Subcutaneous abdominal adipose tissue (tissue), 5 donors: ENCODE measurements around the gene PLK4.
A peak's percentile ranks its signal among the peaks of the same experiment; 100 is the strongest.

Experiments
- H3K27ac ChIP-seq: one replicate; pipeline ENCODE4 v1.7.0; 2013; ENCODE audit warnings: low read depth, mild to moderate bottlenecking, inconsistent platforms, low read length, moderate library complexity
- H3K27me3 ChIP-seq, 5 donors: one replicate each; pipeline ENCODE4 v1.7.0; 2013; ENCODE audit warnings: low read length in 5 of 5, inconsistent platforms in 1 of 5; ENCODE audit not compliant: control insufficient read depth in 5 of 5, insufficient read depth in 4 of 5
- H3K36me3 ChIP-seq, 5 donors: one replicate each; pipeline ENCODE4 v1.7.0; 2013; ENCODE audit warnings: low read length in 5 of 5; ENCODE audit not compliant: control insufficient read depth in 5 of 5, insufficient read depth in 5 of 5
- H3K4me1 ChIP-seq, 5 donors: one replicate each; pipeline ENCODE4 v1.7.0; 2013; ENCODE audit warnings: low read length in 5 of 5, mild to moderate bottlenecking in 3 of 5, moderate library complexity in 1 of 5; ENCODE audit not compliant: control insufficient read depth in 5 of 5, insufficient read depth in 5 of 5
- H3K4me3 ChIP-seq, 5 donors: one replicate each; pipeline ENCODE4 v1.7.0; 2013; ENCODE audit warnings: low read length in 5 of 5, low read depth in 1 of 5
- H3K9ac ChIP-seq, 5 donors: one replicate each; pipeline ENCODE4 v1.7.0; 2013; ENCODE audit warnings: low read length in 5 of 5, mild to moderate bottlenecking in 4 of 5, moderate library complexity in 3 of 5
- H3K9me3 ChIP-seq, 5 donors: one replicate each; pipeline ENCODE4 v1.7.0; 2013; ENCODE audit warnings: low read length in 5 of 5; ENCODE audit not compliant: control insufficient read depth in 5 of 5
- donor health status: healthy.
- donor health status: healthy.
- donor health status: healthy.
- donor health status: healthy.
- donor health status: healthy.

PLK4 gene

DNA sequence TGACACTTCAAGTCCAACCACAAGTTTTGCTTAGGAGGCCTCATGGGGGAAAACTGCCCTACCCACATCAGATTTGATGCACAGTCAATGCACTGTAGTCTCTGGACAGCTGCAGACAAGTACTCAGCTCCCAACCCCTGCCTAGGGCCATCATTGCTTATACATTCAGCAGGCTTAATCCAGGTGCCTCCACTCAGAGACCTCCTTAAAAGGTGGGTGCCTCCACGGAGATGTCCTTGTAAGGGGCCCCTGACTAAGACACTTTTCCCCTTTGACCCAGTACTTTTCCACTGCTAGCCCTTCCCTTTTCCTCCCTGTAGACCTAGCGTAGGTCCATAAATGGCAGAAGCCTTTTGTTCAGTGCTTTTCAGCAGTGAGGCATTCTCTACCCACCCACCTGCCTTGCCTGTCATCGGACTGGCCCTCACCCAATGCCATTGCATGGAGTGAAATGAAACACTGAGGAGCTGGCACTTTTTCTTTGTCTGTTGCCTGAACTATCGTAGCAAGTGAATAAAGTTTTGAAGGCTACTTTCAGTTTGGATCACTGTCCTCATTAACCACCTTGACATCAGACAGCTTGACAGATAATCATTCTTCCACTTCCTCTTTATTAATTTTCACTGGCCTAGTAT, 23.8 kb upstream of the PLK4 start:
- peaks cover 0 to 7% (median 0%) of the 10 kb centered on the region in 5 donors for H3K9me3 ChIP-seq
- H3K36me3 ChIP-seq: no peaks in the 10 kb centered on the region
- H3K4me3 ChIP-seq: peak overlapping the region in 3 of 5 donors; percentile 7 to 40 (median 39)

DNA sequence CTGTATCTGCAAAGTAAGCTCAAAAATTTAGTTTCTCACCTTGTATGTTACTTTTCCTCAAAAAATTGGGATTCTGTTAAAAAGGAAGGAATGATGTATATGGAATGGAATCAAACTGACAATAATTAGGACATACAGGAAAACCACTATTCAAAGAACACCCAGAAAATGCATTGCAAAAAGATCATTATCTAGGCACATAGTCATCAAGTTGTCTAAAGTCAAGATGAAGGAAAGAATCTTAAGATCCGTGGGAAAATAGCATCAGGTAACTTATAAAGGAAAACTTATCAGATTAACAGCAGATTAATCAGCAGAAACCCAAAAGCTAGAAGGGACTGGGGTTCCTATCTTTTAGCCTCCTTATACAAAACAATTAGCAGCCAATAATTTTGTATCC, 23.1 kb upstream of the PLK4 start:
- Histone ChIP-seq H3K4me3 (no peak overlapping the region), H3K27me3 (no peaks in the 10 kb centered on the region), H3K27ac (no peak overlapping the region), H3K4me1 (peaks cover 0 to 11% (median 5%) of the 10 kb centered on the region in 5 donors), H3K36me3 (no peaks in the 10 kb centered on the region), H3K9ac (no peak overlapping the region), H3K9me3 (peaks cover 0 to 7% (median 0%) of the 10 kb centered on the region in 5 donors)

More for the DNA sequence above, 23.8 kb upstream of the PLK4 start:
- Histone ChIP-seq H3K4me1 (peaks cover 0 to 11% (median 5%) of the 10 kb centered on the region in 5 donors), H3K9ac (no peak overlapping the region), H3K27ac (no peak overlapping the region), H3K27me3 (no peaks in the 10 kb centered on the region)

DNA sequence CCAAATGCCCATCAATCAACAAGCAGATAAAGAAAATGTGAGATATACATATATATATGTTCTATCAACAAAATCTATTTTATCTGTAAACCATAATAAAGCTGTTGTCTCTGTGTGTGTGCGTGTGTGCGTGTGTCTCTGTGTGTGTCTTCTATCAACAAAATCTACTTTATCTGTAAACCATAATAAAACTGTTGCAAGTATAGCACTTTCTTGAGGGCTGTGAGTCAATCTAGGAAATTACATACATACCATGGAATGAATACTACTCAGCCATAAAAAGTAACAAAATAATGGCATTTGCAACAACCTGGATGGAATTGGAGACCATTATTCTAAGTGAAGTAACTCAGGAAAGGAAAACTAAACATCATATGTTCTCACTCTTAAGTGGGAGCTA, 12.5 kb upstream of the PLK4 start:
- Histone ChIP-seq H3K9me3 (no peaks in the 10 kb centered on the region), H3K36me3 (no peaks in the 10 kb centered on the region), H3K27me3 (no peaks in the 10 kb centered on the region), H3K9ac (no peak overlapping the region), H3K27ac (no peak overlapping the region), H3K4me3 (no peak overlapping the region), H3K4me1 (peaks cover 0 to 11% (median 0%) of the 10 kb centered on the region in 5 donors)

DNA sequence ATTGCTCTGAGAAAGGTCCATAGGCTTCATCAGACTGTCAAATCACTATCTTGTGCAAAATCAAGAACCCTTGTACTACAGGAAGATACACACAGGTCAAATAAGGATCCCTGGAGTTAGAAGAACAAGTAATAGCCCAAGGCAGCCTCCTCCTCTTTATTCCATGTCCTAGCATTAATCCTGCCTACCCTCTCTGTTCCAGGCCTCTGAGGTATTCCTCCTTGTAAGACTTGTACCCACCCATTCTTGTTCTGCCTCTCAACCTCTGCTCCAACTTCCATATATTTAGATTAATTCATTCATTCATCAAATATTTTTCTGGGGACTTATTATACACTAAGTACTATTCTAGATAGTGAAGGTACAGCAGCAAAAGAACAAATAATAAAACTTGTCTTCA, 10.4 kb upstream of the PLK4 start:
- no peak overlapping the region for H3K4me3 ChIP-seq
- H3K36me3 ChIP-seq: no peaks in the 10 kb centered on the region
- no peak overlapping the region for H3K27ac ChIP-seq
- H3K9ac ChIP-seq: no peak overlapping the region
- peaks cover 0 to 11% (median 0%) of the 10 kb centered on the region in 5 donors for H3K4me1 ChIP-seq
- H3K9me3 ChIP-seq: no peaks in the 10 kb centered on the region
- H3K27me3 ChIP-seq: no peaks in the 10 kb centered on the region

DNA sequence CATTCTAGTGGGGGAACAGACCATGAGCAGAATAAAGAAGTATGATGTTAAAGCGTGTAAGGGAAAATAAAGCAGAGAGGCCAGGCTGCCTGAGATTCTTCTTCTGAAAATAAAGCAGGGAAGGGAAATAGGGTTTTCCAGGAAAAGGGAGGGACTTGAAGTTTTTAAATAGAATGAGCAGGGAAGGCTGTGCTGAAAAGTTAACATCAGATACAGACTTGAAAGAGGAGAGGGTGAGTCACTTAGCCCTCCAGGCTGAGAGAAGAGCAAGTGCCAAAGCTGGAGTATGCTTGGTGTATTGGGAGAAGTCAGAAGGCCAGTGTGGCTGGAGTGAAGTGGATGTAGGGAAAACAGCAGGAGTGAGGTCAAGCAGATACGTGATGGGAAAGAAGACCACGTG, 10.0 kb upstream of the PLK4 start:
- no peak overlapping the region for H3K4me3 ChIP-seq
- no peaks in the 10 kb centered on the region for H3K36me3 ChIP-seq
- H3K27ac ChIP-seq: no peak overlapping the region
- H3K27me3 ChIP-seq: no peaks in the 10 kb centered on the region
- H3K9ac ChIP-seq: peak overlapping the region in 1 of 5 donors; percentile 1
- peaks cover 0 to 11% (median 0%) of the 10 kb centered on the region in 5 donors for H3K4me1 ChIP-seq
- H3K9me3 ChIP-seq: no peaks in the 10 kb centered on the region

DNA sequence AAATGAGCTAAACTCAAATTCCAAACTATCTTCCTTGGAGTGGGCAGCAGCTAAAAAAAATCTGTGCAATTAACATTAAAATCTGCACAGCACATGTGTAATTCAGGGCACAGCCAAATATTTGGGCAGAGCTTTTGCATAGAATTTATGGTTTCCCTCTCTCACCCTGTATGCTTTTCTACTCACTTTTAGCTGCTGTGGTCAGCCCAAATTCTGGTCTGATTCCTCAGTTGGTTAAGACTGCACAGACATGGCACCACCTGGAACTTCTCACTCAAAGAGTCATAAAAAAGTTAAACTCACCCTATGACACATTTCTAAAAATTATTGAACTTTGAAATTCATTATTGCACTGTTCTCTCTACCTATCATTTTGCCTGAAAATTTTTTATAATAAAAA, 4.9 kb upstream of the PLK4 start:
- no peak overlapping the region for H3K4me3 ChIP-seq
- H3K9ac ChIP-seq: no peak overlapping the region
- H3K27ac ChIP-seq: no peak overlapping the region
- peaks cover 0 to 8% (median 7%) of the 10 kb centered on the region in 5 donors for H3K4me1 ChIP-seq
- no peaks in the 10 kb centered on the region for H3K36me3 ChIP-seq
- no peaks in the 10 kb centered on the region for H3K27me3 ChIP-seq
- H3K9me3 ChIP-seq: no peaks in the 10 kb centered on the region

DNA sequence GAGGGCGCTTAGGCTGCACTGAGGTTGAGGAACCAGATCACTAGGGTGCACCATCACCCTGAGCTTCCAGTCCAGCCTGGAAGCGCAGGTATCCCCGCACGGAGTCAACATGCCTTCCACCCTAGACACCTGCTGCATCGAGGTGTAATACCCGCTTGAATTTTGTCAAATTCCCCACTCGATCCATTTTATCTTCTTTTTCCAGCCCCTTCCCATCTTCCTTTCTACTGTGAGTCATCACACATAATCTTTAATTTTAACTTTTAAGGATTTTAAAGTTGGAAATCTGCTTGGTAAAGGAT, 821 bp downstream of the PLK4 start:
- Histone ChIP-seq H3K4me3 (peak overlapping the region; percentile 67 to 99 (median 96)), H3K27me3 (no peaks in the 10 kb centered on the region), H3K9ac (peak overlapping the region in 4 of 5 donors; percentile 74 to 91 (median 78)), H3K4me1 (peaks cover 3 to 15% (median 13%) of the 10 kb centered on the region in 5 donors), H3K27ac (no peak overlapping the region), H3K36me3 (peaks cover 0 to 5% (median 2%) of the 10 kb centered on the region in 5 donors), H3K9me3 (no peaks in the 10 kb centered on the region)

DNA sequence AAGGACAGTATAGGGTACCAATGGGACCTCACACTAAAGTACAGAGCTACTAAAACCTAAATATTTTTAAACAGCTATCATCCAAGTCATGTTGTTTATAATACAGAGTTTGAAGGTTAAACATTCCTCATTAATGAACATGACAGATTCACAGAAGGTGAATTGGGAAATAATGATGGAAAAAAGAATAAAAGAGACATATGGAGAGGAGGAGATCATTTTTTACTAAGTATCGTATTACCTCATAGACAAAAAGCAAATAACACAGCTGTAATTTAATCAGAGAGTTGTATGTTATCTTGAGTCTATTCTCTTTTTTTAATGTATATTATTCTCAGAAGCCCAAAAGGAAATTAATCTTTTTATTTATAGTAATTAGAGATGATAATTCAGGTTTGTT, 7.9 kb downstream of the PLK4 start:
- no peaks in the 10 kb centered on the region for H3K27me3 ChIP-seq
- H3K9me3 ChIP-seq: no peaks in the 10 kb centered on the region
- H3K27ac ChIP-seq: no peak overlapping the region
- H3K9ac ChIP-seq: no peak overlapping the region
- no peaks in the 10 kb centered on the region for H3K4me1 ChIP-seq
- peaks cover 0 to 9% (median 5%) of the 10 kb centered on the region in 5 donors for H3K36me3 ChIP-seq
- H3K4me3 ChIP-seq: no peak overlapping the region

DNA sequence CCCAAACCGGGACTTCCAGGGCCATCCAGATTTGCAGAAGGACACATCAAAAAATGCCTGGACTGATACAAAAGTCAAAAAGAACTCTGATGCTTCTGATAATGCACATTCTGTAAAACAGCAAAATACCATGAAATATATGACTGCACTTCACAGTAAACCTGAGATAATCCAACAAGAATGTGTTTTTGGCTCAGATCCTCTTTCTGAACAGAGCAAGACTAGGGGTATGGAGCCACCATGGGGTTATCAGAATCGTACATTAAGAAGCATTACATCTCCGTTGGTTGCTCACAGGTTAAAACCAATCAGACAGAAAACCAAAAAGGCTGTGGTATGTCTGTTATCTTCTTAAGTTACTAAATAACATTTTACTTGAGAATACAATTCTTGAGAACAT, 9.2 kb downstream of the PLK4 start:
- H3K27me3 ChIP-seq: no peaks in the 10 kb centered on the region
- H3K9ac ChIP-seq: no peak overlapping the region
- H3K27ac ChIP-seq: no peak overlapping the region
- no peaks in the 10 kb centered on the region for H3K9me3 ChIP-seq
- H3K4me3 ChIP-seq: no peak overlapping the region
- H3K36me3 ChIP-seq: peaks cover 0 to 13% (median 5%) of the 10 kb centered on the region in 5 donors
- no peaks in the 10 kb centered on the region for H3K4me1 ChIP-seq

DNA sequence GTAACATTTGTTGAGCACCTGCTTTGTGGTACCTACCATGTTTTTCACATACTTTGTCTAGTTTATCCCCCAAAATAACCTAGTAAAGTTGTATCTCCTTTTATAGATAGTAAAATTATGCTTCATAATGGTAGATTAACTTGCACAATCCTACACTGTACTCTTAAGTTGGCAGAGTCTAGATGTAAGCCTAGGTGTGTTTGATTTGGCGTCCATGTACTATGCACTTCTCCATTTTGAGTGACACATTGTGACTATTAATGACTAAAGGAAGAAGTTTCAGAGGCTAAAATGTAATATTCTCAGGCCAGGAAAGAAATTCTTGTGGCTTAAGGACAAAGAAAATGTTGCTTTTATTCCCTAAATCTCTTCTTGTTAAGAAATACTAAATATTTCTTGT, 15.4 kb downstream of the PLK4 start:
- Histone ChIP-seq H3K9me3 (no peaks in the 10 kb centered on the region), H3K4me3 (no peak overlapping the region), H3K9ac (no peak overlapping the region), H3K36me3 (peaks cover 0 to 4% (median 0%) of the 10 kb centered on the region in 5 donors), H3K27me3 (no peaks in the 10 kb centered on the region), H3K27ac (no peak overlapping the region), H3K4me1 (no peaks in the 10 kb centered on the region)
